ENCODE results near the gene SS18L1.

DNA sequence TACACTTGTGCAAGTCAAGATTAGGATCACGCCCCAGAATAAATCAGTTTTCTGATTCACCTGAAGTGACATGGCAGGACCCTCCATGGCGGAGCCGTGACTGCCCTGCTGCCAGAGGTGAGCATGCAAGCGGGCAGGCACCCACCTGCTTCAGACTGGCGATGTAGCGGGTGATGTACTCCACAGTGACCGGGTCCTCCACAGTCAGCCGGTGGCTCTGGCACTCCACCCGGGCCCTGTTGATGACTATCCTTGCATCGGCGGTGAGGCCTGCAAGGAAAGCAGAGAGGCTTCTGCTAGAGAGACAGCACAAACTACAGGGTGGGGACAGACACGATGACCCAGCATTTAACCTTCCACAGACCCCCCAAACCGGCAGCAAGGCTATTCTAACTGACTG lies 3.9 kb upstream of the SS18L1 start:
- TF ChIP-seq, protein P1, sequence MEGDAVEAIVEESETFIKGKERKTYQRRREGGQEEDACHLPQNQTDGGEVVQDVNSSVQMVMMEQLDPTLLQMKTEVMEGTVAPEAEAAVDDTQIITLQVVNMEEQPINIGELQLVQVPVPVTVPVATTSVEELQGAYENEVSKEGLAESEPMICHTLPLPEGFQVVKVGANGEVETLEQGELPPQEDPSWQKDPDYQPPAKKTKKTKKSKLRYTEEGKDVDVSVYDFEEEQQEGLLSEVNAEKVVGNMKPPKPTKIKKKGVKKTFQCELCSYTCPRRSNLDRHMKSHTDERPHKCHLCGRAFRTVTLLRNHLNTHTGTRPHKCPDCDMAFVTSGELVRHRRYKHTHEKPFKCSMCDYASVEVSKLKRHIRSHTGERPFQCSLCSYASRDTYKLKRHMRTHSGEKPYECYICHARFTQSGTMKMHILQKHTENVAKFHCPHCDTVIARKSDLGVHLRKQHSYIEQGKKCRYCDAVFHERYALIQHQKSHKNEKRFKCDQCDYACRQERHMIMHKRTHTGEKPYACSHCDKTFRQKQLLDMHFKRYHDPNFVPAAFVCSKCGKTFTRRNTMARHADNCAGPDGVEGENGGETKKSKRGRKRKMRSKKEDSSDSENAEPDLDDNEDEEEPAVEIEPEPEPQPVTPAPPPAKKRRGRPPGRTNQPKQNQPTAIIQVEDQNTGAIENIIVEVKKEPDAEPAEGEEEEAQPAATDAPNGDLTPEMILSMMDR (IDR thresholded peaks at IDR 0.05; ENCODE audit: insufficient read depth, low read depth, low read length): no peak
- TF ChIP-seq EZH2 (IDR thresholded peaks at IDR 0.05; ENCODE audit: insufficient read depth, low read length): no peak

Measured in astrocyte (in vitro differentiated cells and primary cell).